ENCODE results near the gene HAP1.
"Not testable (repeated sequence)": the region's sequence is repeated elsewhere in the genome, so short reads cannot be mapped to it uniquely, and the experiment has no call there.

HAP1 gene

DNA sequence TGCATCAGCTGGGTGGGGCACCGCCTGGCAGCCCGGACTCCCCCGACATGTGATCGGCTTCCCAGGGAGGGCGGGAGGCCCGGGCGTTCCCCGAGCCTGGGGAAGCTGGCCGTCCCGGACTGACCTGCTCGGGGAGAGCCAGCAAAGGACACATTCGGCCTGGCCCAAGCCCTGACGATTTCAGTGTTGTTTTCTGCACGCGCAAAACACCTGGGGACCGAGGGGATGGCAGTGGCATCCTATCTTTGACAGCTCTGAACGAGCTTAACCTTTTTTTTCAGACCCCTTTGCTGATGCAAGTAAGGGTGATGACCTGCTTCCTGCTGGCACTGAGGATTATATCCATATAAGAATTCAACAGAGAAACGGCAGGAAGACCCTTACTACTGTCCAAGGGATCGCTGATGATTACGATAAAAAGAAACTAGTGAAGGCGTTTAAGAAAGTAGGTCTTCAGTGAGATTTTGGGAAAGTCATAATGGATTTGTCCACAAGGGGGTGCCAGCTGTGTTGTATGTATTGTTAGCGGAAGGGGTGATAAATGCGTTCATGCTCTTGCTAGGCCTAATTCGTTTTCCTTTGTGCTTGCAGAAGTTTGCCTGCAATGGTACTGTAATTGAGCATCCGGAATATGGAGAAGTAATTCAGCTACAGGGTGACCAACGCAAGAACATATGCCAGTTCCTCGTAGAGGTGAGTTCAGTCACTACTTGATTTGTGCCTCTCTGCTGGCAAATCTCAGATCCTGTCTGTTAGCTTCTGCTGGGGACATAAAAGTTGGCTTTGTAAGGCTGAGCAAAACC is 44.7 kb downstream of the HAP1 start:
- no peak for DNase-seq (ENCODE audit: low spot score)

DNA sequence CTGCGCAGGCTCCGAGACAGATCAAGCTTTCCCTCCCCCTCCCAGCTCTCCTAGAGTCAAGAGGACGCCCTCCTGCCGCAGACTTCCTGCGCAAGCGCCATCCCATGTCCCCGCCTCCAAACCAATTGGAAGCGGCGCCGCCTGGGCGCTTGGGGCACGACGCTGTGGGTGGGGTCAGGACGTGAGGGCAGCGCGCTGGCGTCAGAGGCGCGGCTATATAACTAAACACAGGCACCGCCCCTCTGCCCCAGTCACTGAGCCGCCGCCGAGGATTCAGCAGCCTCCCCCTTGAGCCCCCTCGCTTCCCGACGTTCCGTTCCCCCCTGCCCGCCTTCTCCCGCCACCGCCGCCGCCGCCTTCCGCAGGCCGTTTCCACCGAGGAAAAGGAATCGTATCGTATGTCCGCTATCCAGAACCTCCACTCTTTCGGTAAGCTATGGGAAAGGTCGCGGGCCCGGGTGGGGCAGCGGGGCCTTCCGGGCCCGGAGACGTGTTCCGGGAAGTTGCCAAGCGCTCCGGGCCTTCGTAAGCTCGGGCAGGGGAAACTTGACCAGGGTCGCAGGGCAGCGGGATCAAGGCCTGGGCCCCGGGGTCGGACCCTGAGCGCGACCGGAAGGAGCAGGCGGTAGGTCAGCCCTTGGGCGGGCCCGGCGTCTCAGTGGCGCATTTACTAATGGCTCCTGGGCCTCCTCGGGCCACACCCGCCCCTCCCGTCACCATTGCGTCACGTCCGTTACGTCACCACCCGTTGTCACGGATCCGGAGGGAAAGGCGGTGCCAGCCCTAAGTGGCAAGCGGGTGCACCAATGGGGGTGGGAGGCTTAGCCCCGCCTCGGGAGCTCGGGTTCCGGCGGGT is 45.6 kb downstream of the HAP1 start, which contains the start of gene EIF1:
TSS of gene EIF1 (plus strand) at position 245 of the 856 bp plus-strand sequence. CDS start at position 399, 154 bp downstream.
- DNase-seq (ENCODE audit: low spot score), result peak; percentile 97

- DNase-seq (ENCODE audit: low spot score), result no peak
Measured at GRCh38 chr17:41687828-41688640, 46.4 kb downstream of the HAP1 start.

DNA sequence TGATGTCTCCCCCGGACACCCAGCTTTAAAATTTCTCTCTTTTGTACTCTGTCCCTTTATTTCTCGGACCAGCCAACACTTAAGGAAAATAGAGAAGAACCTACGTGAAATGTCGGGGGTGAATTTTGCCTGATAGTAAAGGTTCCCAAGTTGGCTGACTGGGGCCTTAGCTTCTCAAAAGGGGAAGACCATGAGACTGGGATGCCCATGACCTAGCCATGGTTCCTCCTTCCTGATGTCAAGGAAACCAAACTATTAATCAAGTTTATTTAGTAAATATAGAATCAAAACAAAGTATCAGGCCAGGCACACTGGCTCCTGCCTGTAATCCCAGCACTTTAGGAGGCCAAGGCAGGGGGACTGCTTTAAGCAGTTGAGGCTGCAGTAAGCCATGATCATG is 48.2 kb downstream of the HAP1 start:
- DNase-seq (ENCODE audit: low spot score), result no peak

- DNase-seq (ENCODE audit: low spot score), result not testable (repeated sequence)
Measured at GRCh38 chr17:41685753-41686152, 48.7 kb downstream of the HAP1 start.

DNA sequence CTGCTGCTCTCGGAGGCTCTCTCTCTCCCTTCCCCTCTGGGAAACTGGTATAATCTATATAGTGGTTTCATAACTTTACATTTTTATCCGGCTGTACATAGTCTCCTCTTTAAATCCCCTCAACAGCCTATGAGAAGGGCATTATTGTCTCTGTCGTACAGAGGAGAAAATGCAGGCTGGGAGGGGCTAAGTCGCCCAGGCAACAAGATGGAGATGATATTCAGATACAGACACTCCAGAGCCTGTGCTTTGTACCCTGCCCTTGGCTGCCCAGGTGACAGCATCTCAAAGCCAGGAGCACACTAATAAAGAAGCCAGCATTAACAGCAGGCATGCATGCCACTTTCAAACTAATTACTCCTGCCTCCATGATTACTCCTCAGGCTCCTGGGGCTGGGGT is 50.4 kb downstream of the HAP1 start:
- no peak for DNase-seq (ENCODE audit: low spot score)

- DNase-seq (ENCODE audit: low spot score), result no peak
Measured at GRCh38 chr17:41683441-41684007, 50.9 kb downstream of the HAP1 start.

DNA sequence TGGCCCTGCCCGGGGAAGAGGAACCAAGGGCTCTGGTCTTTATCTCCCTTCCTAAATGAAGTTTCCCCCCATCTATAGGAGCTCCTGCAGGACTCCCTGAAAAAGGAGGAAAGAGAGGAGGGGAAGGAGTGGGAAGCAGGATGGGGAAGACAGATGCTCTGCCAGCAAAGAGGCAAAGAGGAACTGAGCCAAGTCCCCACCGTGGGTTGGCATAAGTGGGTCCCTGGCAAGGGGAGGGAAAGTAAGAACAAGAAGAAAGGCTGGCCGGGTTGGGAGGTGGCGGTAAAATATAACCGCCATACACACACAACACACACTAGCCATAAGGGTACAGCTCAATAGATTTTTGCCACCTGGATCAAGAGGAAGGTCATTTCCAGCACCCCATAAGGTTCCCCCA is 51.8 kb downstream of the HAP1 start:
- DNase-seq (ENCODE audit: low spot score), result no peak

- no peak for DNase-seq (ENCODE audit: low spot score)
Measured at GRCh38 chr17:41681776-41682175, 52.7 kb downstream of the HAP1 start.

- DNase-seq (ENCODE audit: low spot score), result no peak
Measured at GRCh38 chr17:41680426-41681040, 53.9 kb downstream of the HAP1 start.

DNA sequence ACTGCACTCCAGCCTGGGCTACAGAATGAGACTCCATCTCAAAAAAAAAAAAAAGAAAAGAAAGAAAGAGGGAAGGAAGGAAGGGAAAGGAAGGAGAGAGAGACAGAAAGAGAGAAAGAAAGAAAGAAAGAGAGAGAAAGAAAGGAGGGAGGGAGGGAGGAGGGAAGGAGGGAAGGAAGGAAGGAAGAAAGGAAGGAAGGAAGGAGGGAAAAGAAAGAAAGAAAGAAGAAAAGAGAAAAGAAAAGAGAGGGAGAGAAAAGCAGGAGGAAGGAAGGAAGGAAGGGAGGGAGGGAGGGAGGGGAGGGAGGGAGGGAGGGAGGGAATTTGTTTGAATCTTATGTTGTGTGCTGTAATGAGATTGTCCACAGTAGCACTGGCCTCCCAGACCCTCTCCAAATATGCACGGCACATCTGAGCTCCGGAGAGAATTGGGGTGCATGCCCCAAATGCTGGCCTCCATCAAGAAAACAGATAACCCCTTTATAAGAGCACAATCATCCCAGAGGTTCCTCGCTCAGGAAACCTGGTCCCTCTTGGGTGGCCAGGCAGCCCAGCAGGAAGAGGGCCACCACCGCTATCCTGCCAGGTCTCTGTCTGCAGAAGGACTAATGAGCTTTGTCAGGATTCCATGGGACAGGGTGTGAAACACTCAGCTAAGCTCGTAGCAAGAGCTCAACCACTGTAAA is 54.6 kb downstream of the HAP1 start:
- no peak for DNase-seq (ENCODE audit: low spot score)

DNA sequence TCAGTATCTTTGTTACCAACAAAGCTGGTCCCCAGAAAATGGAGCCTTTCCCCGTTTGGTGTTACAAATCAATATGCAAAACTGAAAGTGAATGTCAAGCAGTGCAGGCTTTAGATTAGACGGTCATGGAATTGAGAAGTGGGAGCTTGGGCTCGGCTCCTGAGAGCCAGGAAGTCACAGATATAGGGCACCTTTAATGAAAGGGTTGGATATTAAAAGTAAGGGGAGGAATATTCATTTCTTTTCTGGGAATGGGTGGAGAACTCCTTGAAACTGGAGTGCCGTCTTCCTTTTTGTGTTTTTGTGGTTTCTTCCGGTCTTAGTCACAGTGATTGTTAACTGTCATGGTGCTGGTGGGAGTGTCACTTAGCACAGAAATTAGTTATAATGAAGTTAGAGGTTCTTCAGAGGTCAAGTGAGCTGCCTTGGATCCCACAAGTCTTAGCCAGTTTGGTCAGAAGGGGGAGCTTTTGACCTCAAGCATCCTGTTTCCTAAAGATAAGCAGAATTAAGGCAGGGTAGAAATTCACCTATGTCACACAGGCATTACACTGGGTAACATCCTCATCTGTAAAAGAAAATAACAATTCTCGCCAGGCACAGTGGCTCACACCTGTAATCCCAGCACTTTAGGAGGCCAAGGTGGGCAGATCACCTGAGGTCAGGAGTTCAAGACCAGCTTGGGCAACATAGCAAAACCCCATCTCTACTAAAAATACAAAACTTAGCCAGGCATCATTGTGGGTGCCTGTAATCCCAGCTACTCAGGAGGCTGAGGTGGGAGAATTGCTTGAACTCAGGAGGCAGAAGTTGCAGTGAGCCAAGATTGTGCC is 55.3 kb downstream of the HAP1 start:
- DNase-seq (ENCODE audit: low spot score), result no peak

DNA sequence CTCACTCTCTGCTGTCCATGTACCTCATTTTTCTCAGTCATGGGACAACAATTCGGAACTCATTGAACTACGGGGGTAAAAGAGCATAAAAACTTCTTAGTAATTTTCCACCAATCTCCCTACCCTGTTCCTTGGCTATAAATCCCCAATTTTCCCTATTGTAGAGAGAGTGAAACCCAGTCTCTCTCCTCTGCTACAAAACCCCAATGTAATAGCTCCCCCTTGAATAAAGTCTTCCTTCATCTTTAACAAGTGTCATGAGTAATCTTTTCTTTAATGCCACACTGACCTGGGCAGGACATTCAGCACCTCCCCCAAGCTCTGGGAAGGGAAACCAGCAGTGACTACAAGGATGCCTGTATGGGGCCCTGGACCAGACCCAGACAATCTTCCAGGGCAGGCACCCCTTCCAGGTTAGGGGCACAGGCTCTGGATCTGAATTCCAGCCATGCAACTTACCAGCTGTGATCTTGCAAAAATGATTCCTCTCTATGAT is 56.0 kb downstream of the HAP1 start:
- DNase-seq (ENCODE audit: low spot score), result no peak

- no peak for DNase-seq (ENCODE audit: low spot score)
Measured at GRCh38 chr17:41676058-41676419, 58.4 kb downstream of the HAP1 start.

GRCh38 chr17:41675157-41676057 is 59.0 kb downstream of the HAP1 start:
- not testable (repeated sequence) for DNase-seq (ENCODE audit: low spot score)
